Activated T-helper 17 cell treated with anti-CD3 and anti-CD28 coated beads, Interleukin-2, amount 50 U/mL, for 72 hours (primary cell): ENCODE data around the gene KRTAP19-2. TPM values are rescaled to one million over a fixed set of nuclear protein-coding genes. Genes with fewer than 3 reads are reported as not detected.
"Not testable (repeated sequence)": the region's sequence is repeated elsewhere in the genome, so short reads cannot be mapped to it uniquely, and the experiment has no call there.

ENCODE experiments used
- ATAC-seq: fragments of 150-1000 bp; cut with Tn5 transposase; replicated peaks from 2 replicates; pipeline ENCODE4 v1.10.0; 2021; ENCODE audit warnings: mild to moderate bottlenecking, moderate library complexity
- H3K27ac Mint-ChIP-seq: one replicate; pipeline ENCODE4 v1.8.0; 2022; ENCODE audit warnings: mixed read lengths
- H3K27me3 Mint-ChIP-seq: one replicate; pipeline ENCODE4 v1.8.0; 2022; ENCODE audit warnings: mixed read lengths
- H3K36me3 Mint-ChIP-seq: one replicate; pipeline ENCODE4 v1.8.0; 2022; ENCODE audit warnings: low read depth, mild to moderate bottlenecking, mixed read lengths
- H3K4me1 Mint-ChIP-seq: one replicate; pipeline ENCODE4 v1.8.0; 2022; ENCODE audit warnings: mixed read lengths
- H3K4me3 Mint-ChIP-seq: one replicate; pipeline ENCODE4 v1.8.0; 2022; ENCODE audit warnings: mild to moderate bottlenecking, mixed read lengths
- H3K9me3 Mint-ChIP-seq: one replicate; pipeline ENCODE4 v1.8.0; 2022; ENCODE audit warnings: mixed read lengths
- total RNA-seq, 2 donors: library from RNA; stranded (reverse); gene quantifications; one replicate each; pipeline ENCODE4 v1.2.3, GENCODE V29; 2022

The KRTAP19-2 gene
- not detected for total RNA-seq

- Mint-ChIP-seq H3K36me3 (no peaks in the 10 kb centered on the region), H3K27me3 (no peaks in the 10 kb centered on the region), H3K9me3 (peaks cover 6% of the 10 kb centered on the region), H3K27ac (no peak within 1 kb of the TSS), H3K4me3 (no peak within 1 kb of the TSS), H3K4me1 (no peaks in the 10 kb centered on the region)
- ATAC-seq: no peak
These were observed at the start of gene KRTAP19-2 for GRCh38 chr21:30487336-30487735. TSS of gene KRTAP19-2 (minus strand) at chr21:30487436. CDS start at chr21:30487348, 88 bp downstream.

GRCh38 chr21:30518876-30519275 lies 31.6 kb upstream of the KRTAP19-2 start:
- no peak overlapping the region for H3K4me3 Mint-ChIP-seq
- no peaks in the 10 kb centered on the region for H3K27me3 Mint-ChIP-seq
- no peak for ATAC-seq

GRCh38 chr21:30515681-30516080 lies 28.4 kb upstream of the KRTAP19-2 start:
- H3K27ac Mint-ChIP-seq: no peak overlapping the region

More at GRCh38 chr21:30518876-30519275, 31.6 kb upstream of the KRTAP19-2 start:
- H3K27ac Mint-ChIP-seq: no peak overlapping the region
- H3K36me3 Mint-ChIP-seq: no peaks in the 10 kb centered on the region
- no peaks in the 10 kb centered on the region for H3K4me1 Mint-ChIP-seq
- peaks cover 4% of the 10 kb centered on the region for H3K9me3 Mint-ChIP-seq

GRCh38 chr21:30505621-30506205 lies 18.5 kb upstream of the KRTAP19-2 start:
- peaks cover 20% of the 10 kb centered on the region for H3K27me3 Mint-ChIP-seq
- not testable (repeated sequence) for H3K36me3 Mint-ChIP-seq, ATAC-seq, H3K4me1 Mint-ChIP-seq, H3K4me3 Mint-ChIP-seq, H3K9me3 Mint-ChIP-seq, H3K27ac Mint-ChIP-seq

More at GRCh38 chr21:30515681-30516080, 28.4 kb upstream of the KRTAP19-2 start:
- Mint-ChIP-seq H3K36me3 (no peaks in the 10 kb centered on the region), H3K9me3 (peaks cover 4% of the 10 kb centered on the region), H3K27me3 (no peaks in the 10 kb centered on the region), H3K4me1 (no peaks in the 10 kb centered on the region), H3K4me3 (no peak overlapping the region)
- no peak for ATAC-seq

- Mint-ChIP-seq H3K4me3 (no peak within 1 kb of the TSS), H3K27me3 (peaks cover 14% of the 10 kb centered on the region), H3K27ac (no peak within 1 kb of the TSS), H3K4me1 (no peaks in the 10 kb centered on the region), H3K36me3 (no peaks in the 10 kb centered on the region), H3K9me3 (no peaks in the 10 kb centered on the region)
- ATAC-seq: no peak
These were observed 14.8 kb upstream of the KRTAP19-2 start, which contains the start of gene KRTAP19-5 for GRCh38 chr21:30502041-30502440. TSS of gene KRTAP19-5 (minus strand) at chr21:30502141. CDS start at chr21:30502090, 51 bp downstream.

- Mint-ChIP-seq H3K27me3 (no peaks in the 10 kb centered on the region), H3K9me3 (no peaks in the 10 kb centered on the region), H3K27ac (no peak within 1 kb of the TSS), H3K4me3 (no peak within 1 kb of the TSS), H3K36me3 (no peaks in the 10 kb centered on the region), H3K4me1 (no peaks in the 10 kb centered on the region)
- ATAC-seq: no peak
These were observed 9.8 kb upstream of the KRTAP19-2 start, which contains the start of gene KRTAP19-4 for GRCh38 chr21:30497065-30497464. TSS of gene KRTAP19-4 (minus strand) at chr21:30497165. CDS start at chr21:30497110, 55 bp downstream.

- Mint-ChIP-seq H3K4me3 (no peak within 1 kb of the TSS), H3K27ac (no peak within 1 kb of the TSS), H3K27me3 (no peaks in the 10 kb centered on the region), H3K36me3 (no peaks in the 10 kb centered on the region), H3K9me3 (no peaks in the 10 kb centered on the region), H3K4me1 (no peaks in the 10 kb centered on the region)
- no peak for ATAC-seq
These were observed 4.8 kb upstream of the KRTAP19-2 start, which contains the start of gene KRTAP19-3 for GRCh38 chr21:30491963-30492428. TSS of gene KRTAP19-3 (minus strand) at chr21:30492013. CDS start at chr21:30491957, 56 bp downstream.

- ATAC-seq: no peak
- no peaks in the 10 kb centered on the region for H3K4me1 Mint-ChIP-seq
- peaks cover 6% of the 10 kb centered on the region for H3K9me3 Mint-ChIP-seq
- H3K4me3 Mint-ChIP-seq: no peak overlapping the region
- peaks cover under 1% of the 10 kb centered on the region for H3K27me3 Mint-ChIP-seq
- H3K36me3 Mint-ChIP-seq: no peaks in the 10 kb centered on the region
- H3K27ac Mint-ChIP-seq: no peak overlapping the region
These were observed 1.1 kb downstream of the KRTAP19-2 start for GRCh38 chr21:30486180-30486579.

GRCh38 chr21:30482130-30482529 lies 5.1 kb downstream of the KRTAP19-2 start:
- H3K27me3 Mint-ChIP-seq: peaks cover 6% of the 10 kb centered on the region
- no peak overlapping the region for H3K27ac Mint-ChIP-seq
- no peaks in the 10 kb centered on the region for H3K4me1 Mint-ChIP-seq
- no peak overlapping the region for H3K4me3 Mint-ChIP-seq
- H3K36me3 Mint-ChIP-seq: no peaks in the 10 kb centered on the region
- H3K9me3 Mint-ChIP-seq: peaks cover 6% of the 10 kb centered on the region
- no peak for ATAC-seq

- H3K4me3 Mint-ChIP-seq: no peak within 1 kb of the TSS
- H3K36me3 Mint-ChIP-seq: no peaks in the 10 kb centered on the region
- H3K4me1 Mint-ChIP-seq: no peaks in the 10 kb centered on the region
- peaks cover 6% of the 10 kb centered on the region for H3K27me3 Mint-ChIP-seq
- no peak within 1 kb of the TSS for H3K27ac Mint-ChIP-seq
- ATAC-seq: no peak
- peaks cover under 1% of the 10 kb centered on the region for H3K9me3 Mint-ChIP-seq
These were observed 7.1 kb downstream of the KRTAP19-2 start, which contains the start of gene KRTAP19-1 for GRCh38 chr21:30480145-30480544. TSS of gene KRTAP19-1 (minus strand) at chr21:30480367. CDS start at chr21:30480317, 50 bp downstream.

GRCh38 chr21:30479259-30479658 lies 8.0 kb downstream of the KRTAP19-2 start:
- Mint-ChIP-seq H3K4me1 (no peaks in the 10 kb centered on the region), H3K4me3 (no peak overlapping the region), H3K27me3 (peaks cover 6% of the 10 kb centered on the region), H3K9me3 (no peaks in the 10 kb centered on the region), H3K36me3 (no peaks in the 10 kb centered on the region), H3K27ac (no peak overlapping the region)
- no peak for ATAC-seq

- H3K9me3 Mint-ChIP-seq: no peaks in the 10 kb centered on the region
- H3K4me1 Mint-ChIP-seq: no peaks in the 10 kb centered on the region
These were observed 9.2 kb downstream of the KRTAP19-2 start for GRCh38 chr21:30478004-30478403.

GRCh38 chr21:30468900-30469714 lies 18.1 kb downstream of the KRTAP19-2 start:
- Mint-ChIP-seq H3K9me3 (peaks cover 3% of the 10 kb centered on the region), H3K4me3 (no peak overlapping the region), H3K4me1 (no peaks in the 10 kb centered on the region), H3K27ac (no peak overlapping the region), H3K36me3 (no peaks in the 10 kb centered on the region), H3K27me3 (peaks cover 8% of the 10 kb centered on the region)
- no peak for ATAC-seq

More at GRCh38 chr21:30478004-30478403, 9.2 kb downstream of the KRTAP19-2 start:
- no peak for ATAC-seq
- Mint-ChIP-seq H3K27ac (no peak overlapping the region), H3K4me3 (no peak overlapping the region), H3K27me3 (peaks cover 6% of the 10 kb centered on the region), H3K36me3 (no peaks in the 10 kb centered on the region)

- H3K27me3 Mint-ChIP-seq: peaks cover 5% of the 10 kb centered on the region
- H3K9me3 Mint-ChIP-seq: peaks cover 3% of the 10 kb centered on the region
- no peaks in the 10 kb centered on the region for H3K36me3 Mint-ChIP-seq
- no peak overlapping the region for H3K4me3 Mint-ChIP-seq
- no peak for ATAC-seq
- no peak overlapping the region for H3K27ac Mint-ChIP-seq
- H3K4me1 Mint-ChIP-seq: no peaks in the 10 kb centered on the region
These were observed 23.5 kb downstream of the KRTAP19-2 start for GRCh38 chr21:30463713-30464112.
